Fibroblast of skin of left biceps (primary cell): Measurements from ENCODE around the gene SACM1L.

ENCODE experiments used
- DNase-seq, 2 experiments: peaks; one replicate each; pipeline ENCODE4 v3.0.0-alpha.2; 2013; ENCODE audit warnings: low read depth in 2 of 2

SACM1L gene

DNA sequence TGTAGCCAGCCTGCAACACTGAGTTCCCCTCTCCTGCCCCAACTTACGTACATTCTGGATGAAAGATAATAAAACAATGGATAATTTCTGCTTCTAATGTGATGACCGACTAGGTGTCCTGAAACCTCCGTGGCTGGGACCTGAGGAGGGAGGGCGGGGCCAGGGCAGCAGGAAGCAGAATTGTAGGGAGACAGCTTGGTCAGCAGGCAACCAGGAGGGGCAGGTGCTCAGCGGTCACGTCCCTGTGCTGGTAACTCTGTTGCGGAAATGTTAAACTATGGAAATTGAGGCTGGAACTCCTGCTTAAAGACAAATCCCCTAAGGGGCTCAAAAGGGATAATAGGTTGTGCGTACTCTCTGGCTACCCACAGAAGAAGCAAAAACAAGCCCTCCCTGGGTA lies 76.8 kb downstream of the SACM1L start:
- no peak for DNase-seq

DNA sequence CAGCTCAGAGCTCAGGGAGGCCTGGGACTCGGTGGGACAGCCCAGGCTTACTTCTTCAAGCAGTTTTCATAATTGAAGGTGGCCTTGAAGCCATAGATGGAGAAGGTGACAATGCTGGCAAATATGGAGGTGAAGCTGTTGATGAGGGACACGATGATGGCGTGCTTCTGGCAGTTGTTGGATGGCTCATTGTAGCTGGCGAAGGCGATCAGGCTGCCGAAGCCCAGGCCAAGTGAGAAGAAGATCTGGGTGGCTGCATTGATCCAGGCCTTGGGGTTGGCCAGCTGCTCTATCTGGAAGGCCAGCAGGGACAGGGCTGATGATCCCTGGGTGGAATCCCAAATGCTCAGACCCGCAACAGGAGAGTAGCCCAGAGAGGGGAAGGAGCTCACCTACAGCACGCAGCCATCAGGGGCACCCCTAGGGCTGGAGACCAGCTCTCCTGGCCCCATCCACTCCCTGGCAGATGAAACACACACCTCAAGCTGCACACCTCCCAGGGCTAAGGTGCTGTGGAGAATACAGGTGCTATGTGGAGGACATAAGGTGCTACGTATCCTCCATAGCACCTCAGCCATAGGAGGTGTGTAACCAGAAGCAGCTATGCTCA lies 82.1 kb downstream of the SACM1L start:
- no peak for DNase-seq

DNA sequence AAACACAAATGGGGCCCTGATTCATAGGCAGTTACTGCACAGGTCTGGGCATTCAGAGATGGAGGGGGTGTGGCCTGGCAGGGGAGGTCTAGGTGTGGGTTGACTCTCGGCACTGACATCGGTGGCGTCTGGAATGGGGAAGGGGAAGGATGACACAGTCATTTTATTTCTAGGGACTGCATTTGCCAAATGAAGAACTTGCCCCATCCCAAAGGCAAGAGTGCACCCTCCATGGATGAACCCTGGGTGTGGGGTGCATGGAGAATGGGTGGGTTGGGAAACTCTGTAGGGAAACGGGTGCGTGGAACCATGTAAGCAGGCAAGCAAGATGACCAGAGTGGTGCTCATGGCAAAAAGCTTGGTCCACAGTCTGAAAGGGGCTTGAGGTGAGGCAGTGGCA lies 82.6 kb downstream of the SACM1L start:
- DNase-seq, result no peak

DNA sequence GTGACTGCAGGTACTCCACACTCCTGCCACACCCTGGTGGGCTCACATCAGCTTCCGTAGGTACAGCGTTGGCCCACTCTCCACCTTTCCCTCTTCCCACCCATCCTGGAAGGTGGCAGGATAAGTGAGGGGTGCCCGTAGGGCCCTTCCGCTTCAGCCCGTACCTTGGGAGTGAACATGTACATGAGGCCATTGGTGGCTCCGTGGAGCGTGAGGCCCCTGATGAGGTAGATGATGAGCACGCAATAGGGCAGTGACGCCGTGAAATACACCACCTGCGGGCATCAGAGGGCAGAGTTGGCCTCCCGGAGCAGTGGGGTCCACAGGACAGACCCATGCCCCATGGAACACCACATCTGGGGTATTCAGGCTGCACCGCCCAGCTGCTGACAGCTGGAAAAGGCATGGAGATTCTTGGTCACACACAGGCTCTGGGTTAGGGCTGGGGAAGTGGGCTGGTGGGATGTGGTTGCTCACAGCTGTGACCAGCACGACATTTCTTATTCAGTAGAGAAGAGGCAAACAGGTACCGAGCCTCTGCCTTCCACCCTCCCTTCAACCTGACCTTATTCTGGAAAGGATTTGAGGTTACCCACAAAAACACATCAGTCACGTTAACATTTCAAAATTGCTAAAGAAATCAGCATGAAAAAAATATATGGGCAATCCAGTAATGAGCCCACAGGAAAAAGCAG lies 83.3 kb downstream of the SACM1L start:
- DNase-seq, result no peak

DNA sequence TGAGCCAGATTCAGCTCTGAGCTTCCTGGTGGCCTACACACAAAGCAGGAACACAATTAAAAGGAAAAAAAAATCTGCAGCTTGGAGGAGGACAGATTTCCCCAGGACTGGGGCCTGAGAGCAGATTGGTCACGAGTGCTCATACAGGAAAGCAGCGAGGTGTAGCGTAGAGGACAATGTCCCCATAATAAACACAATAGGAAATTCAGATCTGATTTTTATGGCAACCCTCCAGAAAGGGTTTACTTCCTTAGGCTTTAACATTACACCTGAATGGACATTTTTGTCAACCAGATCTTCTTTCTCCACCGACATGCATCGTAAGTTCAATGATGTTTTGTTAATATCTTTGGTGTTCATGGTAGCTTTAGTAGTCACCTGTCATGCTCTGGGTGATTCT lies 83.9 kb downstream of the SACM1L start:
- DNase-seq, result no peak

DNA sequence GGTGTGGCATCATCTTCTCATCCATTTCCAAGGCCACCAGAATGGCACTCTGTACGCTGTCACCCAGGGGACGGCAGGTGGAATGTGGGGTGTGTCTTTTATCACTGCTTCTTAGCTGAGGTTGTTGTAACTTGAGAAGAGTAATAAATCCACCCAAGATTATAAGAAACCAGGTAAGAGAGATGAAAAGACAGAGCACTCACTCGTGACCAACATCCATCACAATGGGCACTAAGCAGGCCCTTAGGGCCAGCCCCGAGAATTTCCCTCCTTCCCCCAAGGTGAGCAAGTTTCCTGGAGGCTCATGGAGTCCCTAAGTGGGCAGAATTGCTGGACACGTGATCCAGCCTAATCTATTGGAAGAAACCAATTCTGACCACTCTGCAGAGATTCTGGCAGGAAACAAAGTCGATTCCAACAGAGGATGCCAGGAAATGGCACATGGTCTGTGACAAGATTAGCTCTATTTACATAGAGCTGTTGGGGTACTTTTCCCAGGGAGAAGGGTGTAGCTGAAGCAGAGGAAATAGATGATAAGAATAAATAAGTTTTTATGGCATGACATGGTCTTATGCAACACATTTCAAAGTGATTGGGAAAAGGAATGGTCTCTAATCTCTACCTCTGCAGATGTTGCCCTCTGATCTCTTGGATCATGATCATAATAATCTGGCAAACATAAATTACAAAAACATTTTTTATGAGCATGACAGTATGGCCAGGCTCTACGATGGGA lies 84.7 kb downstream of the SACM1L start:
- no peak for DNase-seq

DNA sequence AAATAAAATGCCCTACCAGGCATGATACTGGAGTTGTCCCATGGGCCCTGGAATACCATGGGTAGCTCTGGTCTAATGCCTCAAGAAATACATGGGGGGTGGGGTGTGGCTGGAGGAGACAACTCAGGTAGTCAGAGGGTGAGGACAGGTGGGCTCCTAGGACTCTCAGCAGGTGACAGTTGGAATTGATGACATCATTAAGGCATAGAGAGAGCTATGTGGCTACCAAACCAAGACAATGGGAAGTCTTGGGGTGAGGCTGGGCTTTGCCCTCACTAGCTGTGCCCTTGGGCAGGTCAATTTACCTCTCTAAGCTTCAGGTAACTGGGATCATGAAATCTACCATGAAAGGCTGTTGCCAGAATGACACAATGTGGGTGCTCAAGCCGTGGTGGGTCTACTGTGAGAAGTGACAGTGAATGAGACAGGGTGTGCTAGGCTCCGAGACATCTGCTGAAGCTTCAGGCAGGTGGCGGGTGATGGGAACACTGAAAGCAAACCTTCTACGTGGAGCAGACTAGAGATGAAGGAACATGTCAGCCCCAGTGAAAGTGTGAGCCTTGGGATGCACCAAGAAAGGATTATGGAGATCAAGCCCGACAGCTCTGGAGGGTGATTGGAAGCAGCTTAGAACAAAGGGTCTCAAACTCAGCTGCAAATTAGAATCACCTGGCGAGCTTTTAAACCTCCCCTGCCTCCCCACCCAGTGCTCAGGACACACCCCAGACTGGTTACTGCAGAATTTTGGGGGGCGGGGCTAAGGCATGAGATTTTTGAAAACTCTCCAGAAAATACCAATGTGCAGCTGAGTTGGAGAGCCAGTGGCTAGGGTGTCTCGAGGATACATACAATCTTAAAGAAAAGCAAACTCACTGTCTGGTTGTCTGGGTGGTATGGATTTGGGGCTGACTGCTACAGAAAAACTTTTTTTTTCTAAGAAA lies 85.7 kb downstream of the SACM1L start:
- DNase-seq, result no peak

DNA sequence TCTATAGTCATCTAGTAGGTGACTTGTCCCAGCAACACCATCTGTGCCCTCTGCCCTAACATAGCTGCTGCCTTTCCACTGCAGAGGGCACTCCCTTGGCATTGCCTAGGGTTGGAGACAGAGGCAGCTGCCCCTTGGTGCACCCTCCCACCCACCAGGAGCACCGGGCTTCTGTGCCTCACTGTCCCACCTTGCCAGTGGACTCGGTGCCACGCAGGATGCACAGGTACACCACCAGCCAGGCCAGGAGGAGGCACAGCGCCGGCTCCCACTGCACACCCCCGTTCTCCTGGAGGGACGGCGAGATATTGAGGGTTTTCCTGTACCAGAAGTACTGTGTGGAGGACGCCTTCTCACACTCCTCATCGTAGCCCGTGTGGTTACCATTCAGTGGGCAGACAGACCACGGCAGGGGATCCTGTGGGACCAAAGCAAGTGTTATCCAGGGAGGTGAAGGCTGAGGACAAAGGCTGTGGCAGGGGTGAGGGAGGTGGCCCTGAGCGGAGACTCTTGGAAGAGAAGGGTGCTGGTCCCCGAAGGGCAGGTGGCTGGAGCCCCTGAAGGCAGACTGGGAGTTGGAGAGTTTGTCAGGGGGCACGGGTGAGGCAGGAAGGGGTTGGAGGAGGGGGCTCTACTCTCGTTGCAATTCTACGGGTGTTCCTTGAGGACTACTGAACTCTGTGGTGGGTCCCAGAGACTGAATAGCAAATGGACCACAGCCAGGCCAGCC lies 86.5 kb downstream of the SACM1L start:
- no peak for DNase-seq

DNA sequence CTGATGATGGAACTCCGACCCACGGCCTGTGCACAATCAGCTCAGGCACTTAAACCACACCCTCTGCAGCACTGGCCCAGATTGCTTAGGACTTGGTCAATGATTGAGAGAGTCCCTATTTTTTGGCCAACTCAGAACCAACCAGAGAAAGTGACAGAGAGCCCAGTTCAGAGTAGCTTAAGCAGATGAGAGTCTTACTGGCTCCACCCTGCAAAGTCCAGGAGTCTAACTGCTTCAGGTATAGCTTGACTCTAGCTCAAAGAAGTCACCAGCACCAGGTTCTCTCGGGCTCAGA lies 87.1 kb downstream of the SACM1L start:
- no peak for DNase-seq

DNA sequence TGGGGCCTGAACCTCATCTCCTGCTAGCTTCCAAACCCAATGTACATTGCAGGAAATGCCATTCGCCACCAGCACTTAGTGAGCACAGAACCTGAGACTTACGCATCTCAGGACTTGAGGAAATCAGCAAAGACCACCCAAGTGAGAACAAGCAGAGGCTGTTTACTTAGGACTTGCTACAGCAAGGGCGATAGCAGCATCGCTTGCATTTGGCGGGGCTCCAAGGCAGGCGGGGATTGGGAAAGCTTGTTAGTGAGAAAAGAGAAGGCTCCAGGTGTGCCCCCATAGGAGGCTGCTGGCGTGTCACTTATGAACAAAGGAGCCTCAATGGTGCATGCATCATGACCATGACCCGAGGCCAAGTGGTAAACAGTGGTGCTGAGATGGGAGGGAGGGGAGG lies 87.4 kb downstream of the SACM1L start:
- no peak for DNase-seq

DNA sequence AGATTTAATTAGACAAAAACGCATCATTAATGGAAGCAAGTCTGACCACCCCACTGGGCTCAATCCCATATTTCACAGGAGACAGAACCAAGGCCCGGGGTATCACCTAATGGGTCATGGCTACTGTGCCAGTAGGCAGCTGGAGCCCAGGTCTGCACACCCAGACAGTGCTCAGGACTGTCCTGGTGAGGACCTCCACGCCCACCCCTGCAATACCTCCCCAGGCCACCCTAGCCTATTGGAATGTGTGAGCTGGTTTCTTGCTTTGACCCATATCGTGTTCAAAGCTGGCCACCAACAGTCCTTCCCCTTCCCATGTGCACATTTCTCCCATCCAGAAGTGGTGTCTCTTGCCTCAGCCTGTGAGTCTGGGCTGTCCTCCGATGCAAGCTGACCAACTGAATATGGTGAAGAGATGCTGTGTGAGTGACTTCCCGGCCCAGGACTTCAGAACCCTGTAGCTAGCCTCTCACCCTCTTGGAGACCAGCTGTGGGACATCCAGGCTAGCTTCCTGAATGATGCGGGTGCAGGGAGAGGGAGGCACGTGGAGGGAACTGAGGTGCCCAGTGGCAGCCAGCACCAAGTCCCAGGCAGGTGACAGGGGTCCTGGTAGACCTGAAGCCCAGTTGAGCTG lies 88.0 kb downstream of the SACM1L start:
- DNase-seq, result no peak

DNA sequence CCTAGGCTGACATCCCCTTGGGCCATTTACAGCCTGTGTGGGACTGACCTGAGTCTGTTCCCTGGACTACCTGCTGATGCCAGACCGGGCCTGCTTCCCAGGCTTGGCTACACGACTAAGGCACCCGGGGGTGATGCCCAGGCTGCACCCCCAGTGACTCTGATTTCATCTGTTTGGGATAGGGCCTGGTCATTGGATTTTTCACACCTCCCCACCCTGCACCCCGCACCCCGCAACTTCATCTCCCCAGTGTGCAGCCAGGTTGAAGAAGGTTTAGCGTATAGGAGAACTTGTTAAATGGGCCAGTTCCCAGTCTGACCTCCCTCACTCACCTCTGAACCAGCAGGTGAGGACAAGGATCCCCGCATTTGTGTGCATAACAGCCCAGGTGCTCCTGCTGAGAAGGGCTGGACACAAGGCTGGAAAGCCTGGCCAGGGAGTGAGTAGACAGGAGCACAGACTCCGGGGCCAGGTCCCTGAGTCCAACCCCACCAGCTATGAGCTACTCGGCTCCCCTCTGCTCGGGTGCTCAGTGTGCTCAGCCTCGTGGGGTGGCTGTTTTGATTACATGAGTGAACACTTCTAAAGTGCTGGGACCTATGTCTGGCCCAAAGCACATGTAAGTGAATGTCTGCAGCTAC lies 88.7 kb downstream of the SACM1L start:
- no peak for DNase-seq

DNA sequence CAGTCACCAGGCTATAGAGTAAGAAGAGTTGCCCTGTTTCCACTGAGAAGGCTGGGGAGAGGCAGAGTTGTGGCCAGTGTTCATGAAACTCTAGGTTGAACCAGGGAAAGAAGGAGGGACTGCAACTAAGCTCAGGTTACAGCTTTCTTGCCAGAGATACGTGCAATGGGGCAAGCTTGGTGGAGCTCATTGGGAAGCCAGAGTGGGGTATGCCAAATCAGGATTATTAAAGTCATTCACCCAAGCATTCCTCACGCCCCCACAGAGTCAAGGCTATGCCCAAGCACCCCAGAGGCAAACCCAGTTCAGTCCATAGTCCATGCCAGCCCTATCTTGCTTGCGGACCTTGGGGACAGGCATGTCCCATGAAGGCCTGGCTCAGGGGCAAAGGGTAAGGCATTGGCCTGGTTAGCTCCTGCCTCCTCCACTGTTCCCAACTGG lies 89.6 kb downstream of the SACM1L start:
- no peak for DNase-seq

DNA sequence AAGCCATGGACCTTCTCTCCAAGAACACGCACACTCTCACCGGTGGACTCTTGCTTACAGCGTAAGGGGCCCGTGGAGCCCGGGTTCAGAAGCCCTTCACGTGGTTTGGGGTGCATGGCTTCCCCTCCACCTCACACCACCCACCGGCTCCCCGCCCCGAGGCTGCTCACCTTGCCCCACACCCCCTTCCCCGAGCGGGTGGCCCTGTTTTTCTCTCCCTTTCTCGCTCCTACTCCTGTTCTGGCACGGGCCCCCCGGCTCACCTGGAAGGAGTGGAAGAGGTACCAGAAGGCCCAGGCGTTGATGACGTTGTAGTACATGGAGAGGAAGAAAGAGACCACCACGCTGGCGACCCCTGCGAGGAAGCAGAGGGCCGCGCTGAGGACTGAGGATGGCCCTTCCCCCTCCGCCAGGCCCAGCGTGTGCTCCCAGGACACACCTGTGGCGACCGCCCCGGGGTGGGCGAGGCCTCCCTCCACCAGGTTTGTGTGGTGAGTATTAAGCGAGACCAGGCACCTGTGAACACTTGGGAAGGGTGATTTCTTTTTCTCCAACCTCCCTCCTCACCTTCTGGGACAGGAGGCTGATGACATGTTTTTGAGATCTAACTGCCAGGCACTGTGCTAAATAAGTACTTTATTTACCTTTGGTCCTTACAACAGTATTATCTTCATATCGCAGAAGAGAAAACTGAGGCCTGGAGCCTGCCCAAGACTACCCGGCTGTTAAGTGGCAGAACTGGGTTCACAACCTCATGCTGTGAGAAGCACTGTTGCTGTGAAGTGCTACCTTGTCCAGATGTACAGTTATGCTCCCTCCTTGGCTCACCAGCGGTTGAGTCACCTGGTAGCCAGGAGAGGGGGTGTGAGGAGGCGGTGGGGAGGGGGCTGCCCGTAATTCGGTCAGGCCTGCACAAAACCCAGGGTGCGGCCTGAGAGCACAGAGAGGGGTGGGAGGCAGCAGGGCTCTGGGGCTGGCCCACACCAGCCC lies 90.8 kb downstream of the SACM1L start:
- no peak for DNase-seq

DNA sequence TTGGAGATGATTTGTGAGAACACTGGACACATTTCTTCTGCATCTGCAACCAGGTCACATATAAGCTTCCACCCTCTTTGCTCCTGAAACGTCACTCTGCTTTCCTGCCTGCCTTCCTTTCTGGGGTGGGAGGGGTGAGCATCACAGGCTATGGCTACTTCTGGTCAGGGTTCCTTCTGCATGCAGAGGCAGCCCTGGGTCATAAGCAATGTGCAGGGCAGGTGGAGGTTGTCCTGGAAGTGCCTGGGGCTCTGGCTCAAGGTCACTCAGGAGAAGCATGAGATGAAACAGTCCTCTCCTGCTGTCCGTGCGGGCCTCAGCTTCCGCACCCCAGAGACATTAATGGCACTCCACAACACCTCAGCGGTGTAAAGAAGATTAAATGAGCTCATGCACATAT lies 92.1 kb downstream of the SACM1L start:
- DNase-seq, result no peak

DNA sequence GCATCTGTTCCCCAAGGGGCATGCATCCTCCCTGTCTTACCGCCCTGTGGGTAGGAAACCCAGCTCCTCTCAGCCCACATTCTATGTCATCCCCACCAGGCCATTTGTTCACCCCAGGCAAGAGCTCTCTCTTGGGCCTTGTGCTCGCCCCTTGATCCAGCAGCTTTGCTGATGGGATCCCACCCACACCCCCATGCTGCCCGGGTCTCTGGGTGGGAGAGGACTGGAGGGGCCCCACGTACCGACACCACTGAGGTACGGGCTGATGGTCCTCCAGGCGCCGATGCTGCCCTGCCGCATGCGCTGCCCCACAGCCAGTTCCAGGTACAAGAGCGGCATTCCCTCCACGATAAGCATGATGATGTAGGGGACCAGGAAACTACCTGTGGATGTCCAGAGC lies 92.6 kb downstream of the SACM1L start:
- DNase-seq, result no peak

DNA sequence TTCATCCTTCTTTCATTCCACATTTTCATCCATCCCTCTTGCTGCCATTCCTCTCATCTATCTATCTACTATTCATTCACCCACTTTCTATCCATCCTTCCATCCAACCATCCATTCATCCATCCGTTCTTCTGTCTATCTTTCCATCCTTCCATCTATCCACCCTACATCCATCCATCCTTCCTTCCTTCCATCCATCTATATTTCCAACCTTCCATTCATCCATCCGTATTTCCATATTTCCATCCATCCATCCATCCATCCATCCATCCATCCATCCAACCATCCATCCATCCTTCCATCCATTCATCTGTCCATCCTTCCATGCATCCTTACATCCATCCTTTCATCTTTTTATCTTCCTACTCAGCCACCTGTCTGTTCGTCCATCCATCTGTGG lies 93.2 kb downstream of the SACM1L start:
- DNase-seq, result no peak

DNA sequence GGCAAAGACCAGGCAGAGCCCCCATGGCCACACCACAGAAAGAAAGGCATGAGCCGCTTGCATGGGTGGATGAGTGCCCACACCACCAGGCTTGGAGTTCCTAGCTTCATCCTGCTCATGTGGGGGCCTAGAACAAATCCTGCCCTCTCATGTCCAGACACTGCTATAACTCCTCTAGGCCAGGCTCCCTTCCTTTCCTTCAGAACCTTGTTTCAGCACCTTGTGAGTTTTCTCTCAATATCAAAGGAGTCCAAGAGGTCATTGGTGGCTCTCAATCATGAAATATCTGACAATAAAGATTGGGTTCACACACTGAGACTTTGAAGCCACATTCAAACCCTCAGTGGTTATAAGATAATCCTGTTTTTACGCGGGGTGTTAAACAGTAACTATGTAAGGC lies 94.5 kb downstream of the SACM1L start:
- no peak for DNase-seq

DNA sequence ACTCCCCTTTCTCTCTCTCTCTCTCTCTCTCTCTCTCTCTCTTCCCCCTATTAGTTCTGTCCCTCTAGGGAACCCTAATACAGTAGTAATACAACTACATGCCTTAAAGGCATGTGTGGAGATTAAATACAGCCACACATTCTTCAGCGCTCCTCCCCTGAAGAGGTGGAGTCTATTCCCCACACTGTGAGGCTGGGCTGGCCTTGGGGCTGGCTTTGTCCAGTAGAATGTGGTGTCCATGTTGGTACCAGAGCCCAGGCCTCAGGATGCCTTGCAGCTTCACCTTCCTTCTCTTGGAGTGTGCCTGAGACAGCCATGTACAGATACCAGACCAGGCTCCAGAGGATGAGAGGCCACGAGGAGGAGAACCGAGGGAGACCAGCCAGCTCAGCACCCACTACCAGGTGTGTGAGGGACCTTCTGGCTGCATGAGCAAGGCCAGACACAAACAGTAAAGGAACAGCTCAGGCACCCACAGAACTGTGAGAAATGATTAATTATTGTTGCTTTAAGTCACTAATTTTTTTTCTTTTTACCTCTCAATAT lies 96.5 kb downstream of the SACM1L start:
- no peak for DNase-seq
